Astrocyte (in vitro differentiated cells and primary cell): ENCODE data around the gene OXSM. TPM values are rescaled to one million over a fixed set of nuclear protein-coding genes. Genes with fewer than 3 reads are reported as not detected.

Experiments
- DNase-seq: peaks from one replicate; pipeline ENCODE4 v3.0.0-alpha.2; 2010; ENCODE audit warnings: low read depth
- FAIRE-seq: peaks from 2 replicates; lab custom pipeline; 2011; peaks lifted over from hg19 to GRCh38; lab: Jason Lieb, UNC
- H2AFZ ChIP-seq: 2 replicates; pipeline ENCODE4 v1.6.0; 2012; ENCODE audit warnings: low read depth, low read length, inconsistent platforms
- H3K27ac ChIP-seq: 2 replicates; pipeline ENCODE4 v1.5.1; 2011; ENCODE audit warnings: low read depth, low read length, inconsistent platforms
- H3K27me3 ChIP-seq: 2 replicates; pipeline ENCODE4 v1.6.0; 2011; ENCODE audit warnings: low read length, inconsistent platforms; ENCODE audit not compliant: insufficient read depth
- H3K36me3 ChIP-seq: 2 replicates; pipeline ENCODE4 v1.5.1; 2011; ENCODE audit warnings: low read length, inconsistent platforms; ENCODE audit not compliant: insufficient read depth
- H3K4me1 ChIP-seq: 2 replicates; pipeline ENCODE4 v1.5.1; 2011; ENCODE audit warnings: low read length, inconsistent platforms; ENCODE audit not compliant: insufficient read depth
- H3K4me2 ChIP-seq: 2 replicates; pipeline ENCODE4 v1.6.0; 2012; ENCODE audit warnings: low read length, inconsistent platforms
- H3K4me3 ChIP-seq: 2 replicates; pipeline ENCODE4 v1.5.1; 2011; ENCODE audit warnings: low read depth, mild to moderate bottlenecking, low read length, inconsistent platforms; ENCODE audit not compliant: insufficient read depth
- H3K79me2 ChIP-seq: 2 replicates; pipeline ENCODE4 v1.6.0; 2012; ENCODE audit warnings: mild to moderate bottlenecking, low read length, inconsistent platforms; ENCODE audit not compliant: insufficient read depth
- H3K9ac ChIP-seq: 2 replicates; pipeline ENCODE4 v1.6.0; 2012; ENCODE audit warnings: mild to moderate bottlenecking, low read length, inconsistent platforms
- H3K9me3 ChIP-seq: 2 replicates; pipeline ENCODE4 v1.5.1; 2012; ENCODE audit warnings: low read depth, mild to moderate bottlenecking, low read length, inconsistent platforms; ENCODE audit not compliant: insufficient read depth
- H4K20me1 ChIP-seq: 2 replicates; pipeline ENCODE4 v1.6.0; 2012; ENCODE audit warnings: low read length, inconsistent platforms; ENCODE audit not compliant: insufficient read depth
- H3K27ac Mint-ChIP-seq: one replicate; pipeline ENCODE4 v1.8.0; 2021; ENCODE audit warnings: mild to moderate bottlenecking, mixed read lengths; ENCODE audit not compliant: unreplicated experiment
- H3K27me3 Mint-ChIP-seq: one replicate; pipeline ENCODE4 v1.8.0; 2021; ENCODE audit warnings: low read depth, mixed read lengths; ENCODE audit not compliant: unreplicated experiment
- H3K36me3 Mint-ChIP-seq: one replicate; pipeline ENCODE4 v1.8.0; 2021; ENCODE audit warnings: low read depth, mixed read lengths; ENCODE audit not compliant: unreplicated experiment
- H3K4me1 Mint-ChIP-seq: one replicate; pipeline ENCODE4 v1.8.0; 2021; ENCODE audit warnings: low read depth, mixed read lengths; ENCODE audit not compliant: unreplicated experiment
- H3K4me3 Mint-ChIP-seq: one replicate; pipeline ENCODE4 v1.8.0; 2021; ENCODE audit warnings: mild to moderate bottlenecking, moderate library complexity, mixed read lengths; ENCODE audit not compliant: unreplicated experiment
- H3K9me3 Mint-ChIP-seq: one replicate; pipeline ENCODE4 v1.8.0; 2021; ENCODE audit warnings: mild to moderate bottlenecking, mixed read lengths; ENCODE audit not compliant: unreplicated experiment
- CTCF ChIP-seq: IDR thresholded peaks from 2 replicates; pipeline ENCODE4 v1.5.1; 2011; ENCODE audit warnings: low read depth, mild to moderate bottlenecking, inconsistent platforms, low read length, moderate library complexity; ENCODE audit not compliant: insufficient read depth
- EZH2 ChIP-seq: IDR thresholded peaks from 2 replicates; pipeline ENCODE4 v1.6.1; 2012; ENCODE audit warnings: mild to moderate bottlenecking, low read length, inconsistent platforms; ENCODE audit not compliant: insufficient read depth
- total RNA-seq: library from RNA; stranded (reverse); gene quantifications from 2 replicates; pipeline ENCODE4 v1.2.1, GENCODE V29; 2021

Gene OXSM
- total RNA-seq, 1 donor from 2014 or later: 6.1 TPM

- Mint-ChIP-seq H3K4me3 (no peak overlapping the region), H3K36me3 (peaks cover 7% of the 10 kb centered on the region), H3K27me3 (no peaks in the 10 kb centered on the region), H3K4me1 (peaks cover 1% of the 10 kb centered on the region), H3K27ac (no peak overlapping the region), H3K9me3 (no peaks in the 10 kb centered on the region)
- DNase-seq: no peak
- no peak overlapping the region for H3K4me2 ChIP-seq
- H4K20me1 ChIP-seq: no peaks in the 10 kb centered on the region
- FAIRE-seq: no peak
- H3K9me3 ChIP-seq: no peaks in the 10 kb centered on the region
- no peak for TF ChIP-seq CTCF
- TF ChIP-seq EZH2: no peak
- no peaks in the 10 kb centered on the region for H3K79me2 ChIP-seq
- H3K27ac ChIP-seq: no peak overlapping the region
- no peak overlapping the region for H2AFZ ChIP-seq
- H3K27me3 ChIP-seq: no peaks in the 10 kb centered on the region
- H3K4me3 ChIP-seq: no peak overlapping the region
- H3K9ac ChIP-seq: no peak overlapping the region
- H3K36me3 ChIP-seq: peaks cover 9% of the 10 kb centered on the region
- no peaks in the 10 kb centered on the region for H3K4me1 ChIP-seq
These were observed 38.8 kb upstream of the OXSM start for GRCh38 chr3:25751048-25751447.

GRCh38 chr3:25751725-25752124 is 38.2 kb upstream of the OXSM start:
- H3K27ac Mint-ChIP-seq: no peak overlapping the region
- Histone ChIP-seq H4K20me1 (no peaks in the 10 kb centered on the region), H3K4me1 (no peaks in the 10 kb centered on the region), H3K4me2 (no peak overlapping the region), H3K9me3 (no peaks in the 10 kb centered on the region), H3K27ac (no peak overlapping the region), H3K4me3 (no peak overlapping the region), H3K79me2 (no peaks in the 10 kb centered on the region), H3K27me3 (no peaks in the 10 kb centered on the region), H3K9ac (no peak overlapping the region), H3K36me3 (peaks cover 12% of the 10 kb centered on the region), H2AFZ (no peak overlapping the region)
- no peaks in the 10 kb centered on the region for H3K9me3 Mint-ChIP-seq
- peaks cover 7% of the 10 kb centered on the region for H3K36me3 Mint-ChIP-seq
- H3K4me3 Mint-ChIP-seq: no peak overlapping the region
- no peak for TF ChIP-seq CTCF
- no peak for TF ChIP-seq EZH2
- no peaks in the 10 kb centered on the region for H3K27me3 Mint-ChIP-seq
- no peak for FAIRE-seq
- peaks cover 1% of the 10 kb centered on the region for H3K4me1 Mint-ChIP-seq
- DNase-seq: no peak

DNA sequence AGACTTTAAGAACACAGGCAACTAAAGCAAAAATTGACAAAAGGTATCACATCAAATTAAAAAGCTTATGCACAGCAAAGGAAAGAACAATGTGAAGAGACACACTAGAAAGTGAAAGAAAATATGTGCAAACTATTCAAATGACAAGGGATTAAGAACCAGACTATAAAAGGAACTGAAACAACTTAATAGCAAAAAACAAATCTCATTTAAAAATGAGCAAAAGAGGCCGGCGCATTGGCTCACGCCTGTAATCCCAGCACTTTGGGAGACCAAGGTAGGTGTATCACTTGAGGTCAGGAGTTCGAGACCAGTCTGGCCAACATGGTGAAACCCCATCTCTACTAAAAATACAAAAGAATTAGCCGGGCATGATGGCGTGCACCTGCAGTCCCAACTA is 21.0 kb upstream of the OXSM start:
- Histone ChIP-seq H2AFZ (no peak overlapping the region), H4K20me1 (no peaks in the 10 kb centered on the region), H3K36me3 (peaks cover under 1% of the 10 kb centered on the region), H3K4me1 (no peaks in the 10 kb centered on the region), H3K9me3 (no peaks in the 10 kb centered on the region), H3K4me2 (no peak overlapping the region), H3K27me3 (no peaks in the 10 kb centered on the region), H3K27ac (no peak overlapping the region), H3K4me3 (no peak overlapping the region), H3K9ac (no peak overlapping the region), H3K79me2 (no peaks in the 10 kb centered on the region)
- DNase-seq: no peak
- Mint-ChIP-seq H3K9me3 (peaks cover 13% of the 10 kb centered on the region), H3K27ac (no peak overlapping the region), H3K27me3 (no peaks in the 10 kb centered on the region), H3K4me1 (no peaks in the 10 kb centered on the region), H3K36me3 (peaks cover 25% of the 10 kb centered on the region), H3K4me3 (no peak overlapping the region)
- TF ChIP-seq CTCF (no peak), EZH2 (no peak)
- FAIRE-seq: no peak
